HepG2 (cell line): Measurements from ENCODE around the gene PRM3. TPM values are rescaled to one million over a fixed set of nuclear protein-coding genes. Genes with fewer than 3 reads are reported as not detected.

Experiments
- ARID4A ChIP-seq: sonication (generic); formaldehyde crosslinking; IDR thresholded peaks from 2 replicates; pipeline ENCODE4 v1.5.0; 2020; ENCODE audit warnings: mild to moderate bottlenecking, missing genetic modification reagents, borderline replicate concordance
- ESRRA ChIP-seq: sonication (generic); formaldehyde crosslinking; IDR thresholded peaks from 2 replicates; pipeline ENCODE4 v1.5.1; 2020; ENCODE audit warnings: mild to moderate bottlenecking, low read depth, missing genetic modification reagents
- GLI4 ChIP-seq: sonication (generic); formaldehyde crosslinking; IDR thresholded peaks from 2 replicates; pipeline ENCODE4 v1.5.1; 2020; ENCODE audit warnings: missing genetic modification reagents, mild to moderate bottlenecking, moderate library complexity, borderline replicate concordance
- GTF2F1 ChIP-seq: fragments of 150-350 bp; IDR thresholded peaks from 2 replicates; pipeline ENCODE4 v1.6.1; 2014; ENCODE audit warnings: low read length
- HOXD1 ChIP-seq: sonication (generic); formaldehyde crosslinking; IDR thresholded peaks from 2 replicates; pipeline ENCODE4 v1.5.0; 2020; ENCODE audit warnings: missing genetic modification reagents
- KDM6A ChIP-seq: IDR thresholded peaks from 2 replicates; pipeline ENCODE4 v1.6.1; 2016; ENCODE audit warnings: low read depth
- NFE2L2 ChIP-seq: fragments of 150-350 bp; IDR thresholded peaks from 2 replicates; pipeline ENCODE4 v1.6.1; 2014; ENCODE audit warnings: low read length
- NR3C1 ChIP-seq: sonication (generic); formaldehyde crosslinking; IDR thresholded peaks from 2 replicates; pipeline ENCODE4 v1.4.0; 2020; ENCODE audit warnings: missing genetic modification reagents
- UBTF ChIP-seq: sonication (generic); formaldehyde crosslinking; IDR thresholded peaks from 2 replicates; pipeline ENCODE4 v1.4.0; 2020; ENCODE audit warnings: mild to moderate bottlenecking, missing genetic modification reagents
- ZFP36L1 ChIP-seq: sonication (generic); formaldehyde crosslinking; IDR thresholded peaks from 2 replicates; pipeline ENCODE4 v1.8.0; 2022; ENCODE audit warnings: mild to moderate bottlenecking, missing genetic modification reagents, moderate library complexity
- ZNF407 ChIP-seq: sonication (generic); formaldehyde crosslinking; IDR thresholded peaks from one replicate; pipeline ENCODE4 v1.5.1; 2020; ENCODE audit warnings: mild to moderate bottlenecking, missing genetic modification reagents; ENCODE audit errors: not compliant biosample characterization
- ZNF543 ChIP-seq: sonication (generic); formaldehyde crosslinking; IDR thresholded peaks from 2 replicates; pipeline ENCODE4 v1.4.0; 2020; ENCODE audit warnings: mild to moderate bottlenecking, missing genetic modification reagents
- ZNF879 ChIP-seq: sonication (generic); formaldehyde crosslinking; IDR thresholded peaks from 2 replicates; pipeline ENCODE4 v1.8.1; 2023; ENCODE audit warnings: missing genetic modification reagents
- polyA plus RNA-seq, 8 experiments: library from polyadenylated mRNA; depleted of rRNA in 3 of 8; stranded (reverse) in 7 of 8; unstranded in 1 of 8; fragments of >200 nt; fragmentation: Illumina TruSeq in 4 of 8; extraction: Trizol in 4 of 8; gene quantifications; 2 replicates each; pipeline versions ENCODE4 v1.2.1 to v1.2.3, GENCODE V29; 2011 to 2016; ENCODE audit warnings: low read depth in 4 of 8, missing spikeins in 1 of 8, mixed read lengths in 1 of 8; ENCODE audit not compliant: insufficient read depth in 1 of 8
- total RNA-seq, 5 experiments: library from RNA; depleted of rRNA; stranded (reverse); fragments of >200 nt; fragmentation: Illumina TruSeq; extraction: Trizol; gene quantifications; 2 replicates each; pipeline ENCODE4 v1.2.3, GENCODE V29; 2016; ENCODE audit warnings: low read depth in 1 of 5

PRM3 gene
- total and polyA plus RNA-seq, 2 of the 13 experiments (the other 11 are each of a cell fraction or from before 2014, with no cell fraction given): not detected

GRCh38 chr16:11257131-11257938 is 16.1 kb downstream of the PRM3 start (continued):
- peak; percentile 85; the same call in 1 of the 2 replicates for TF ChIP-seq HOXD1 (CRISPR knock-in tag)
- TF ChIP-seq UBTF (CRISPR knock-in tag): peak; percentile 74; the same call in 1 of the 2 replicates
- peak; percentile 71; the same call in 1 of the 2 replicates for TF ChIP-seq ZFP36L1 (CRISPR knock-in tag)
- no peak for TF ChIP-seq NR3C1 (CRISPR knock-in tag)
- TF ChIP-seq ZNF407: peak; percentile 18
- TF ChIP-seq ZNF543 (CRISPR knock-in tag): peak; percentile 76; the same call in 1 of the 2 replicates
- peak; percentile 75; the same call in 1 of the 2 replicates for TF ChIP-seq ESRRA
- TF ChIP-seq ZNF879 (CRISPR knock-in tag): 0 out of 2 replicates have a peak, but pooled peaks have one; percentile 41
- TF ChIP-seq GLI4 (CRISPR knock-in tag): no peak
- TF ChIP-seq GTF2F1: peak; percentile 32; the same call in 1 of the 2 replicates
- no peak for TF ChIP-seq NFE2L2
- TF ChIP-seq ARID4A (CRISPR knock-in tag): peak; percentile 47
- no peak; the same call in 1 of the 2 replicates for TF ChIP-seq KDM6A (CRISPR knock-in tag)
